Heart left ventricle (tissue), 16 donors: Measurements from ENCODE around the gene IQCH. TPM values are rescaled to one million over a fixed set of nuclear protein-coding genes. Genes with fewer than 3 reads are reported as not detected.

Experiments
- ATAC-seq, 4 donors: fragments of 200-7000 bp; cut with Tn5 transposase; one replicate each; pipeline ENCODE4 v1.9.1; 2020 to 2022; ENCODE audit warnings: moderate library complexity in 4 of 4, mild to moderate bottlenecking in 3 of 4, moderate number of reproducible peaks in 1 of 4
- DNase-seq, 5 donors: peaks; one replicate each; pipeline ENCODE4 v3.0.0-alpha.2; 2020
- H3K27ac ChIP-seq, 12 donors: fragments of 200-600 bp; sonication (generic) in 4 of 12; one replicate each; pipeline versions ENCODE4 v1.5.0 to v1.8.0; 2016 to 2022; ENCODE audit warnings: mild to moderate bottlenecking in 2 of 12
- H3K27me3 ChIP-seq, 9 donors: fragments of 200-600 bp; sonication (generic) in 2 of 9; one replicate each; pipeline versions ENCODE4 v1.5.1 to v1.8.0; 2016 to 2022; ENCODE audit warnings: mild to moderate bottlenecking in 3 of 9
- H3K36me3 ChIP-seq, 9 donors: fragments of 200-600 bp; sonication (generic) in 2 of 9; one replicate each; pipeline versions ENCODE4 v1.5.0 to v1.8.0; 2018 to 2022; ENCODE audit warnings: mild to moderate bottlenecking in 2 of 9
- H3K4me1 ChIP-seq, 12 donors: fragments of 200-600 bp; sonication (generic) in 4 of 12; one replicate each; pipeline versions ENCODE4 v1.5.0 to v1.8.0; 2016 to 2022; ENCODE audit warnings: mild to moderate bottlenecking in 3 of 12
- H3K4me3 ChIP-seq, 12 donors: fragments of 200-600 bp; sonication (generic) in 4 of 12; one replicate each; pipeline versions ENCODE4 v1.5.0 to v1.8.0; 2017 to 2022; ENCODE audit warnings: mild to moderate bottlenecking in 9 of 12, moderate library complexity in 4 of 12
- H3K9me3 ChIP-seq, 12 donors: fragments of 200-600 bp; sonication (generic) in 4 of 12; one replicate each; pipeline versions ENCODE4 v1.5.0 to v1.8.0; 2016 to 2022; ENCODE audit warnings: mild to moderate bottlenecking in 1 of 12
- CTCF ChIP-seq, 12 donors: fragments of 200-600 bp; sonication (generic) in 4 of 12; IDR thresholded peaks; one replicate each; pipeline versions ENCODE4 v1.5.0 to v1.8.0; 2018 to 2022; ENCODE audit warnings: antibody characterized with exemption in 12 of 12, mild to moderate bottlenecking in 5 of 12
- POLR2A ChIP-seq, 2 donors: fragments of 450-650 bp; IDR thresholded peaks; one replicate each; pipeline ENCODE4 v1.6.1; 2017; ENCODE audit warnings: antibody characterized with exemption in 2 of 2, mild to moderate bottlenecking in 2 of 2, moderate library complexity in 2 of 2
- WGBS, 4 donors: extraction: QIAGEN DNeasy Blood & Tissue Kit in 2 of 4; methylation state at CpG; one replicate each; pipeline versions ENCODE4 v1.1.5 to v1.1.7; 2013 to 2018; 5-methylcytosine and 5-hydroxymethylcytosine counted together
- intact Hi-C, 10 donors: fragments of 100-400 bp; cut with DNase I; formaldehyde crosslinking; loops; one replicate each; pipeline versions ENCODE4 v1.11.1 to v1.14.2; 2022
- long read RNA-seq, 3 donors: library from polyadenylated mRNA; unstranded; transcript quantifications; one replicate each; pipeline ENCODE4 v2.0.0, GENCODE V29; 2020 to 2021
- polyA plus RNA-seq, 2 donors: library from polyadenylated mRNA; stranded (reverse); fragments of 200-250 nt; gene quantifications; one replicate each; pipeline ENCODE4 v1.2.3, GENCODE V29; 2013
- total RNA-seq, 9 donors: library from RNA; depleted of rRNA in 2 of 9; stranded (reverse); fragments of >200 nt in 2 of 9; fragmentation: NEBNext Ultra II Directional in 3 of 9; extraction: Animal tissue kit (Norgen Biotek cat#: 25700) in 3 of 9; gene quantifications; one replicate each; pipeline versions ENCODE4 v1.1.0 to v1.2.4, GENCODE V29; 2016 to 2023
- donor health status: ischemic (EF 13 %, LVEDD 7.1; RV severe dilation, severe dysfunction).
- donor health status: healthy with polysubstance abuse.
- donor health status: DM: no; HTN: yes; CAD: no.
- donor health status: DM: no; HTN: no; CAD: no.
- donor health status: ischemic (EF 25% LVEDD 6.9; RV normal size, moderate dysfunction).
- donor health status: ischemic (EF 25% LVEDD 5.7; RV mildly dilated, moderate dysfunction).
- donor health status: healthy.
- donor health status: DM: yes; HTN: yes; CAD: no.
- donor health status: ischemic (EF 35%, LVEDD 5.7; RV mildly dilated, moderate dysfunction).
- donor health status: nonischemic (EF 11% LVEDD 7.7; RV severe dilation, severe dysfunction).
- donor health status: DM: yes; HTN: yes; CAD: no.
- donor health status: PGD.
- donor health status: ischemic (EF 29% LVEDD 5.4; RV normal size, mild dysfunction).
- donor health status: nonischemic (EF 23%, LVEDD 6.1; RV moderate dilation, normal function).

IQCH gene
- total RNA-seq (1 to 10 TPM in 5 of 9 donors, under 1 TPM in 4; 0.24 to 3.3 (median 1.4) TPM), polyA plus RNA-seq (1 to 10 TPM in 1 of 2 donors, under 1 TPM in 1; 0.11 to 1.5 TPM)
- long read RNA-seq, donor 1, partial matches to known transcripts = 0 of 1 reads
- long read RNA-seq, donor 1, other reads (novel, unspliced or antisense) = 1 of 1 reads
- long read RNA-seq, donor 2, partial matches to known transcripts = 0 of 3 reads
- long read RNA-seq, donor 2, other reads (novel, unspliced or antisense) = 3 of 3 reads
- long read RNA-seq, donor 3, partial matches to known transcripts = 0 of 2 reads
- long read RNA-seq, donor 3, other reads (novel, unspliced or antisense) = 2 of 2 reads

- DNase-seq (peak; percentile 97 to 100 (median 98)), ATAC-seq (peak; percentile 99 to 100 (median 100))
- TF ChIP-seq POLR2A (IDR thresholded peaks at IDR 0.05) = peak in 1 of 2 donors; percentile 76
- TF ChIP-seq CTCF (IDR thresholded peaks at IDR 0.05) = peak in 3 of 12 donors; percentile 13 to 22 (median 22)
- intact Hi-C loops = loop anchor here in 8 of 10 donors (2.0 to 10.0 kb wide), 6 partner anchors 52 to 583 kb away; partner anchors contain the start of gene SMAD3 (in 7 of the 8)
- Histone ChIP-seq H3K27me3 (no peaks in the 10 kb centered on the region), H3K4me3 (peak within 1 kb of the TSS; percentile 73 to 97 (median 88)), H3K4me1 (peaks cover 0 to 29% (median 12%) of the 10 kb centered on the region in 12 donors), H3K27ac (peak within 1 kb of the TSS; percentile 10 to 91 (median 81)), H3K9me3 (no peaks in the 10 kb centered on the region), H3K36me3 (no peaks in the 10 kb centered on the region)
- 0 to 2% (median 0%) methylated on average over 28 to 76 of the region's 76 CpGs for WGBS, 4 donors
These were observed at the start of gene IQCH, which contains the start of gene AAGAB for GRCh38 chr15:67254238-67255175. IQCH (plus strand) TSS chr15:67254786; CDS start chr15:67254897, 111 bp downstream. AAGAB (minus strand) TSS chr15:67254661; CDS start chr15:67254631, 30 bp downstream.

- Histone ChIP-seq H3K4me3 (no peak overlapping the region), H3K9me3 (no peaks in the 10 kb centered on the region), H3K27me3 (no peaks in the 10 kb centered on the region), H3K4me1 (peaks cover 0 to 13% (median 3%) of the 10 kb centered on the region in 12 donors), H3K36me3 (peaks cover 0 to 58% (median 47%) of the 10 kb centered on the region in 9 donors), H3K27ac (no peak overlapping the region)
- ATAC-seq (no peak), DNase-seq (no peak)
- intact Hi-C loops = no loop called here
- WGBS, 4 donors = 96 to 99% (median 97%) methylated on average over 3 of the region's 3 CpGs
- no peak for TF ChIP-seq CTCF (IDR thresholded peaks at IDR 0.05)
- TF ChIP-seq POLR2A (IDR thresholded peaks at IDR 0.05) = no peak
These were observed 46.9 kb upstream of the IQCH start for GRCh38 chr15:67207555-67208207.

GRCh38 chr15:67208396-67208795 is 46.2 kb upstream of the IQCH start:
- Histone ChIP-seq H3K36me3 (peaks cover 0 to 51% (median 41%) of the 10 kb centered on the region in 9 donors), H3K4me3 (no peak overlapping the region), H3K9me3 (no peaks in the 10 kb centered on the region), H3K27me3 (no peaks in the 10 kb centered on the region), H3K27ac (no peak overlapping the region), H3K4me1 (peaks cover 0 to 5% (median 0%) of the 10 kb centered on the region in 12 donors)
- 69 to 95% (median 75%) methylated on average over 2 of the region's 2 CpGs for WGBS, 4 donors
- intact Hi-C loops = no loop called here
- DNase-seq = no peak
- no peak for TF ChIP-seq CTCF (IDR thresholded peaks at IDR 0.05)
- no peak for TF ChIP-seq POLR2A (IDR thresholded peaks at IDR 0.05)
- no peak for ATAC-seq
